Liver (tissue), 9 donors: ENCODE data around the gene STMP1. TPM values are rescaled to one million over a fixed set of nuclear protein-coding genes. Genes with fewer than 3 reads are reported as not detected.

ENCODE experiments used
- DNase-seq: peaks from one replicate; pipeline ENCODE4 v3.0.0-alpha.2; 2017; ENCODE audit warnings: low spot score
- H3K27ac ChIP-seq, 2 donors: one replicate each; pipeline ENCODE4 v1.7.0; 2013; ENCODE audit warnings: inconsistent platforms in 2 of 2, low read length in 2 of 2, control low read depth in 1 of 2, low read depth in 1 of 2, mild to moderate bottlenecking in 1 of 2
- H3K27me3 ChIP-seq, 4 donors: one replicate each; pipeline versions ENCODE4 v1.6.1 to v1.7.0; 2013; ENCODE audit warnings: low read length in 3 of 4, inconsistent platforms in 1 of 4, mild to moderate bottlenecking in 1 of 4, moderate library complexity in 1 of 4; ENCODE audit not compliant: control insufficient read depth in 4 of 4, insufficient read depth in 4 of 4
- H3K36me3 ChIP-seq, 4 donors: one replicate each; pipeline versions ENCODE4 v1.6.1 to v1.7.0; 2013; ENCODE audit warnings: low read length in 3 of 4, mild to moderate bottlenecking in 3 of 4, low read depth in 1 of 4, moderate library complexity in 1 of 4; ENCODE audit not compliant: control insufficient read depth in 4 of 4, insufficient read depth in 3 of 4
- H3K4me1 ChIP-seq, 4 donors: one replicate each; pipeline versions ENCODE4 v1.6.1 to v1.7.0; 2013; ENCODE audit warnings: low read length in 3 of 4, mild to moderate bottlenecking in 3 of 4, moderate library complexity in 1 of 4; ENCODE audit not compliant: control insufficient read depth in 4 of 4, insufficient read depth in 4 of 4
- H3K4me3 ChIP-seq, 3 donors: one replicate each; pipeline versions ENCODE4 v1.6.1 to v1.7.0; 2013; ENCODE audit warnings: low read length in 3 of 3, control low read depth in 1 of 3, low read depth in 1 of 3, mild to moderate bottlenecking in 1 of 3
- H3K9ac ChIP-seq, 2 donors: one replicate each; pipeline ENCODE4 v1.7.0; 2013; ENCODE audit warnings: low read length in 2 of 2, mild to moderate bottlenecking in 2 of 2, moderate library complexity in 2 of 2, control low read depth in 1 of 2, low read depth in 1 of 2
- H3K9me3 ChIP-seq, 4 donors: one replicate each; pipeline versions ENCODE4 v1.6.1 to v1.7.0; 2013; ENCODE audit warnings: low read length in 3 of 4; ENCODE audit not compliant: control insufficient read depth in 4 of 4
- EGR1 ChIP-seq, 2 donors: IDR thresholded peaks; 2 replicates each; pipeline ENCODE4 v1.6.1; 2016 to 2018; ENCODE audit warnings: antibody characterized with exemption in 2 of 2, low read depth in 2 of 2
- FOXA1 ChIP-seq: IDR thresholded peaks from 2 replicates; pipeline ENCODE4 v1.6.1; 2016; ENCODE audit warnings: antibody characterized with exemption
- FOXA2 ChIP-seq: IDR thresholded peaks from 2 replicates; pipeline ENCODE4 v1.6.1; 2016; ENCODE audit warnings: antibody characterized with exemption
- GABPA ChIP-seq, 2 donors: IDR thresholded peaks in 1 of 2; conservative IDR thresholded peaks in 1 of 2; 2 replicates each; pipeline ENCODE4 v1.6.1; 2016; ENCODE audit warnings: antibody characterized with exemption in 2 of 2, mild to moderate bottlenecking in 1 of 2, moderate library complexity in 1 of 2
- HNF4A ChIP-seq, 2 donors: conservative IDR thresholded peaks; 2 replicates each; pipeline ENCODE4 v1.6.1; 2016; ENCODE audit warnings: antibody characterized with exemption in 2 of 2, mild to moderate bottlenecking in 2 of 2
- HNF4G ChIP-seq: IDR thresholded peaks from 2 replicates; pipeline ENCODE4 v1.6.1; 2016; ENCODE audit warnings: antibody characterized with exemption
- JUND ChIP-seq, 2 donors: IDR thresholded peaks; 2 replicates each; pipeline ENCODE4 v1.6.1; 2016; ENCODE audit warnings: antibody characterized with exemption in 2 of 2
- NR2F2 ChIP-seq: IDR thresholded peaks from 2 replicates; pipeline ENCODE4 v1.6.1; 2016; ENCODE audit warnings: antibody characterized with exemption
- RAD21 ChIP-seq, 2 donors: IDR thresholded peaks; 2 replicates each; pipeline ENCODE4 v1.6.1; 2016; ENCODE audit warnings: antibody characterized with exemption in 2 of 2, mild to moderate bottlenecking in 2 of 2
- RXRA ChIP-seq, 2 donors: IDR thresholded peaks; 2 replicates each; pipeline ENCODE4 v1.6.1; 2017 to 2018; ENCODE audit warnings: antibody characterized with exemption in 2 of 2, mild to moderate bottlenecking in 1 of 2
- SP1 ChIP-seq: IDR thresholded peaks from 2 replicates; pipeline ENCODE4 v1.6.1; 2018; ENCODE audit warnings: antibody characterized with exemption, mild to moderate bottlenecking
- TAF1 ChIP-seq: conservative IDR thresholded peaks from 2 replicates; pipeline ENCODE4 v1.6.1; 2016; ENCODE audit warnings: antibody characterized with exemption, mild to moderate bottlenecking
- YY1 ChIP-seq: IDR thresholded peaks from 2 replicates; pipeline ENCODE4 v1.6.1; 2016; ENCODE audit warnings: antibody characterized with exemption, mild to moderate bottlenecking
- WGBS: extraction: QIAGEN DNeasy Blood & Tissue Kit; methylation state at CpG from one replicate; pipeline ENCODE4 v1.1.7; 2013; 5-methylcytosine and 5-hydroxymethylcytosine counted together
- polyA plus RNA-seq, 2 donors: library from polyadenylated mRNA; stranded (reverse) in 1 of 2; unstranded in 1 of 2; fragments of 200-250 nt in 1 of 2; fragments of >200 nt in 1 of 2; fragmentation: Nextera tagmentation in 1 of 2; extraction: Ambion mirVana in 1 of 2; gene quantifications; one replicate each; pipeline versions ENCODE4 v1.2.1 to v1.2.3, GENCODE V29; 2013 to 2015
- total RNA-seq, 2 donors: library from RNA; depleted of rRNA; stranded (reverse); fragments of >200 nt; gene quantifications; one replicate each; pipeline ENCODE4 v1.2.3, GENCODE V29; 2014
- TF ChIP-seq, protein P1 (sequence below): fragments of 150-350 bp; IDR thresholded peaks from 2 replicates; pipeline ENCODE4 v1.5.1; 2017; ENCODE audit warnings: improper control_type of control experiment, low read depth, low read length; ENCODE audit not compliant: missing input control
- TF ChIP-seq, protein P2 (sequence below): IDR thresholded peaks from 2 replicates; pipeline ENCODE4 v1.6.1; 2016; ENCODE audit warnings: antibody characterized with exemption
- TF ChIP-seq, protein P3 (sequence below): IDR thresholded peaks from 2 replicates; pipeline ENCODE4 v1.6.1; 2016; ENCODE audit warnings: antibody characterized with exemption
- donor health status: healthy.
- donor health status: healthy.
- donor health status: healthy.
- donor health status: healthy.
- donor health status: healthy.

Gene STMP1
- total and polyA plus RNA-seq, 4 donors = 6.8 to 30.7 (median 13.8) TPM

DNA sequence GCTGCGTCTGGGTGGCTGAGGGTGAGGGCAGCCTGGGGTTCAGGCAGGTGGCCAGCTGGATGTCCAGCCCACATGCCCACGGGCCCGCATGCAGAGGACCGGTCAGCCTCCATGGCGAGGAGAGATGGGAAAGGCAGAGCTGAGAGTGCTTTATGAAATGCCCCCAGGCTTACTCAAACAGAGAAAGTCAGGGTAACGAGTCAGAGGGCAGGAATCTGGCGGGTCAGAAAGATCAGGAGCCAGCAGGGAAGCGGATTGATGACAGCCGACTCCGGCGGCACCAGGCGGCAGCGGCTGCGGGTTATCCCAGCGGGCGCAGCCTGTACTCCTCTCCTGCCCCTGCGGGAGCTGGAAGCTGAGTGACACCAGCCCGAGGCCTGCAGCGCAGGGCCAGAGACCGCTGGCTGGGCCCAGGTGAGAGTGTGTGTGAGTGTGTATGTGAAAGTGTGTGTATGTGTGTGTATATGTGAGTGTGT is 52.3 kb downstream of the STMP1 start (continued):
- TF ChIP-seq, protein P1, sequence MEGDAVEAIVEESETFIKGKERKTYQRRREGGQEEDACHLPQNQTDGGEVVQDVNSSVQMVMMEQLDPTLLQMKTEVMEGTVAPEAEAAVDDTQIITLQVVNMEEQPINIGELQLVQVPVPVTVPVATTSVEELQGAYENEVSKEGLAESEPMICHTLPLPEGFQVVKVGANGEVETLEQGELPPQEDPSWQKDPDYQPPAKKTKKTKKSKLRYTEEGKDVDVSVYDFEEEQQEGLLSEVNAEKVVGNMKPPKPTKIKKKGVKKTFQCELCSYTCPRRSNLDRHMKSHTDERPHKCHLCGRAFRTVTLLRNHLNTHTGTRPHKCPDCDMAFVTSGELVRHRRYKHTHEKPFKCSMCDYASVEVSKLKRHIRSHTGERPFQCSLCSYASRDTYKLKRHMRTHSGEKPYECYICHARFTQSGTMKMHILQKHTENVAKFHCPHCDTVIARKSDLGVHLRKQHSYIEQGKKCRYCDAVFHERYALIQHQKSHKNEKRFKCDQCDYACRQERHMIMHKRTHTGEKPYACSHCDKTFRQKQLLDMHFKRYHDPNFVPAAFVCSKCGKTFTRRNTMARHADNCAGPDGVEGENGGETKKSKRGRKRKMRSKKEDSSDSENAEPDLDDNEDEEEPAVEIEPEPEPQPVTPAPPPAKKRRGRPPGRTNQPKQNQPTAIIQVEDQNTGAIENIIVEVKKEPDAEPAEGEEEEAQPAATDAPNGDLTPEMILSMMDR = no peak
- no peak for TF ChIP-seq FOXA1
- TF ChIP-seq GABPA (IDR thresholded peaks at IDR 0.05 in 1 of 2, conservative IDR thresholded peaks at IDR 0.05 in 1 of 2) = no peak
- TF ChIP-seq TAF1 = no peak
- no peak for TF ChIP-seq FOXA2
- no peak for TF ChIP-seq YY1
- TF ChIP-seq HNF4A (conservative IDR thresholded peaks at IDR 0.05) = no peak
- TF ChIP-seq HNF4G = no peak
- TF ChIP-seq RAD21 (IDR thresholded peaks at IDR 0.05) = no peak

DNA sequence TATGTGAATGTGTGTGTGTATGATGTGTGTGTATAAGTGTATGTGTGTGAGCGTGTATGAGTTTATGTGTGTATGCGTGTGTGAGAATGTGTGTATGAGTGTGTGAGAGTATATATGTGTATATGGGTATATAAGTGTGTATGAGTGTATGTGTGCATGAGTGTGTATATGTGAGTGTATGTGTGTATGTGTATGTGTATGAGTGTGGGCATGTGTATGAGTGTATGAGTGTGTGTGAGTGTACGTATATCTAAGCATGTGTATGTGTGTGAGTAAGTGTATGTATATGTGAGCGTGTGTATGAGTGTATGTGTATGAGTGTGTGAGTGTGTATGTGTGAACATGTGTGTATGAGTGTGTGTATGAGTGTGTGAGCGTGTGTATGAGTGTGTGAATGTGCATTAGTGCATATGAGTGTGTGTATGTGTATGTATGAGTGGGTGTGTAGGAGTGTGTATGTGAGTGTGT is 52.8 kb downstream of the STMP1 start:
- TF ChIP-seq, protein P2, sequence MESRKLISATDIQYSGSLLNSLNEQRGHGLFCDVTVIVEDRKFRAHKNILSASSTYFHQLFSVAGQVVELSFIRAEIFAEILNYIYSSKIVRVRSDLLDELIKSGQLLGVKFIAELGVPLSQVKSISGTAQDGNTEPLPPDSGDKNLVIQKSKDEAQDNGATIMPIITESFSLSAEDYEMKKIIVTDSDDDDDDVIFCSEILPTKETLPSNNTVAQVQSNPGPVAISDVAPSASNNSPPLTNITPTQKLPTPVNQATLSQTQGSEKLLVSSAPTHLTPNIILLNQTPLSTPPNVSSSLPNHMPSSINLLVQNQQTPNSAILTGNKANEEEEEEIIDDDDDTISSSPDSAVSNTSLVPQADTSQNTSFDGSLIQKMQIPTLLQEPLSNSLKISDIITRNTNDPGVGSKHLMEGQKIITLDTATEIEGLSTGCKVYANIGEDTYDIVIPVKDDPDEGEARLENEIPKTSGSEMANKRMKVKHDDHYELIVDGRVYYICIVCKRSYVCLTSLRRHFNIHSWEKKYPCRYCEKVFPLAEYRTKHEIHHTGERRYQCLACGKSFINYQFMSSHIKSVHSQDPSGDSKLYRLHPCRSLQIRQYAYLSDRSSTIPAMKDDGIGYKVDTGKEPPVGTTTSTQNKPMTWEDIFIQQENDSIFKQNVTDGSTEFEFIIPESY = no peak
- TF ChIP-seq, protein P3, sequence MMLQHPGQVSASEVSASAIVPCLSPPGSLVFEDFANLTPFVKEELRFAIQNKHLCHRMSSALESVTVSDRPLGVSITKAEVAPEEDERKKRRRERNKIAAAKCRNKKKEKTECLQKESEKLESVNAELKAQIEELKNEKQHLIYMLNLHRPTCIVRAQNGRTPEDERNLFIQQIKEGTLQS = no peak
- no peak for TF ChIP-seq FOXA2
- TF ChIP-seq JUND (IDR thresholded peaks at IDR 0.05) = no peak
- TF ChIP-seq RAD21 (IDR thresholded peaks at IDR 0.05) = no peak
- no peak for TF ChIP-seq HNF4A (conservative IDR thresholded peaks at IDR 0.05)
- TF ChIP-seq FOXA1 = no peak
- no peak for TF ChIP-seq TAF1
- no peak for TF ChIP-seq EGR1 (IDR thresholded peaks at IDR 0.05; ENCODE audit: low read depth in 2 of 2)
- TF ChIP-seq GABPA (IDR thresholded peaks at IDR 0.05 in 1 of 2, conservative IDR thresholded peaks at IDR 0.05 in 1 of 2) = no peak
- no peak for TF ChIP-seq YY1
- TF ChIP-seq, protein P1 = no peak
- TF ChIP-seq RXRA (IDR thresholded peaks at IDR 0.05) = no peak
- TF ChIP-seq NR2F2 = no peak
- no peak for TF ChIP-seq SP1
- no peak overlapping the region for H3K27ac ChIP-seq
- no peak for DNase-seq
- no peaks in the 10 kb centered on the region for H3K36me3 ChIP-seq
- no peak overlapping the region for H3K9ac ChIP-seq
- no peaks in the 10 kb centered on the region for H3K27me3 ChIP-seq
- no peaks in the 10 kb centered on the region for H3K4me1 ChIP-seq
- H3K9me3 ChIP-seq = no peaks in the 10 kb centered on the region
- H3K4me3 ChIP-seq = no peak overlapping the region
- 96% methylated on average over 5 of the region's 5 CpGs for WGBS
